Transverse colon (tissue), 4 donors: ENCODE measurements around the gene CCDC24. TPM values are rescaled to one million over a fixed set of nuclear protein-coding genes. Genes with fewer than 3 reads are reported as not detected.

Source experiments
- DNase-seq: peaks from one replicate; pipeline ENCODE4 v3.0.0-alpha.2; 2019
- H3K27ac ChIP-seq, 4 donors: fragments of 200-600 bp; sonication (generic); 2 replicates each; pipeline ENCODE4 v1.5.1; 2016 to 2018; ENCODE audit warnings: inconsistent platforms in 4 of 4
- H3K27me3 ChIP-seq: fragments of 200-600 bp; sonication (generic); 2 replicates; pipeline ENCODE4 v1.5.1; 2017; ENCODE audit warnings: inconsistent platforms
- H3K36me3 ChIP-seq, 4 donors: fragments of 200-600 bp; sonication (generic); 2 replicates each; pipeline ENCODE4 v1.5.1; 2017 to 2019; ENCODE audit warnings: inconsistent platforms in 4 of 4
- H3K4me1 ChIP-seq, 4 donors: fragments of 200-600 bp; sonication (generic); 2 replicates each; pipeline ENCODE4 v1.5.1; 2017 to 2020; ENCODE audit warnings: inconsistent platforms in 4 of 4
- H3K4me3 ChIP-seq, 4 donors: fragments of 200-600 bp; sonication (generic); 1 replicate in 1 of 4; 2 replicates in 3 of 4; pipeline versions ENCODE4 v1.5.1 to v1.6.1; 2017 to 2019; ENCODE audit warnings: inconsistent platforms in 4 of 4
- H3K9me3 ChIP-seq, 2 donors: fragments of 200-600 bp; sonication (generic); 2 replicates each; pipeline ENCODE4 v1.5.1; 2017 to 2019; ENCODE audit warnings: inconsistent platforms in 2 of 2
- CTCF ChIP-seq, 5 experiments: fragments of 200-600 bp in 3 of 5; fragments of 450-650 bp in 2 of 5; sonication (generic) in 3 of 5; IDR thresholded peaks; 1 replicate in 2 of 5; 2 replicates in 3 of 5; pipeline ENCODE4 v1.5.1; 2016 to 2017; ENCODE audit warnings: antibody characterized with exemption in 5 of 5, inconsistent platforms in 3 of 5, mild to moderate bottlenecking in 2 of 5, moderate library complexity in 1 of 5
- EP300 ChIP-seq: sonication (generic); formaldehyde crosslinking; IDR thresholded peaks from one replicate; pipeline ENCODE4 v1.6.1; 2017; ENCODE audit warnings: antibody characterized with exemption, low read depth
- POLR2A ChIP-seq: fragments of 450-650 bp; IDR thresholded peaks from one replicate; pipeline ENCODE4 v1.6.1; 2016; ENCODE audit warnings: antibody characterized with exemption, mild to moderate bottlenecking, moderate library complexity
- POLR2AphosphoS5 ChIP-seq, 3 donors: sonication (generic); formaldehyde crosslinking; IDR thresholded peaks; one replicate each; pipeline ENCODE4 v1.6.1; 2016; ENCODE audit warnings: antibody characterized with exemption in 3 of 3
- WGBS, 2 donors: methylation state at CpG; one replicate each; pipeline ENCODE4 v1.1.5; 2018; ENCODE audit warnings: low coverage in 1 of 2; 5-methylcytosine and 5-hydroxymethylcytosine counted together
- in situ Hi-C, 4 donors: fragments of 200-750 bp; cut with MboI; loops; one replicate each; pipeline versions ENCODE4 v1.15.0 to v1.15.1; 2017; ENCODE audit warnings: low sequenced_read_pairs in 3 of 4, low pct_ligation_motif_present in 1 of 4, low pct_unique_long_range_greater_than_20kb in 1 of 4
- intact Hi-C: fragments of 100-400 bp; cut with DNase I; formaldehyde crosslinking; loops from one replicate; pipeline ENCODE4 v1.15.1; 2023; ENCODE audit warnings: low total_unique reads
- total RNA-seq, 4 donors: library from RNA; depleted of rRNA; stranded (reverse); fragments of >200 nt; gene quantifications; one replicate each; pipeline ENCODE4 v1.1.0, GENCODE V29; 2016

Gene CCDC24
- total RNA-seq, 4 donors from 2014 or later = 13.8 to 22.0 (median 17.6) TPM

- no peaks in the 10 kb centered on the region for H3K36me3 ChIP-seq
- intact Hi-C loops (no loop called here), in situ Hi-C loops (no loop called here)
- DNase-seq = peak; percentile 58
- TF ChIP-seq CTCF (IDR thresholded peaks at IDR 0.05) (peak in 3 of 5 experiments; percentile 17 to 38 (median 18)), POLR2AphosphoS5 (IDR thresholded peaks at IDR 0.05) (no peak)
- WGBS, 2 donors = 44 to 57% methylated on average over 1 to 6 of the region's 6 CpGs
- peak overlapping the region in 3 of 4 donors; percentile 41 to 70 (median 46) for H3K27ac ChIP-seq
- no peaks in the 10 kb centered on the region for H3K9me3 ChIP-seq
- no peaks in the 10 kb centered on the region for H3K27me3 ChIP-seq
- H3K4me1 ChIP-seq = peaks cover 5 to 23% (median 19%) of the 10 kb centered on the region in 4 donors
- no peak overlapping the region for H3K4me3 ChIP-seq
Measured at GRCh38 chr1:43986712-43987111, 4.7 kb upstream of the CCDC24 start.

- in situ Hi-C loops (no loop called here), intact Hi-C loops (no loop called here)
- H3K4me3 ChIP-seq = no peak overlapping the region
- no peaks in the 10 kb centered on the region for H3K9me3 ChIP-seq
- H3K27ac ChIP-seq = peak overlapping the region in 3 of 4 donors; percentile 41 to 70 (median 46)
- no peaks in the 10 kb centered on the region for H3K36me3 ChIP-seq
- no peak for TF ChIP-seq EP300
- no peak for TF ChIP-seq CTCF (IDR thresholded peaks at IDR 0.05)
- no peak for TF ChIP-seq POLR2AphosphoS5 (IDR thresholded peaks at IDR 0.05)
- no peak for TF ChIP-seq POLR2A
- no peak for DNase-seq
- H3K4me1 ChIP-seq = peaks cover 5 to 27% (median 23%) of the 10 kb centered on the region in 4 donors
- no peaks in the 10 kb centered on the region for H3K27me3 ChIP-seq
- WGBS, 2 donors = 40 to 50% methylated on average over 5 to 6 of the region's 6 CpGs
Measured at GRCh38 chr1:43987159-43987902, 4.1 kb upstream of the CCDC24 start.

GRCh38 chr1:43990271-43991199 lies 864 bp upstream of the CCDC24 start:
- intact Hi-C loops = no loop called here
- no peaks in the 10 kb centered on the region for H3K36me3 ChIP-seq

More at GRCh38 chr1:43990271-43991199, 864 bp upstream of the CCDC24 start:
- H3K27me3 ChIP-seq = no peaks in the 10 kb centered on the region
- H3K4me3 ChIP-seq = peak overlapping the region in 3 of 4 donors; percentile 56 to 64 (median 59)
- DNase-seq = no peak
- in situ Hi-C loops = loop anchor here in 1 of 4 donors (10.0 kb wide), 1 partner anchor 54 kb away; no protein-coding TSS in a partner anchor
- peaks cover 5 to 32% (median 24%) of the 10 kb centered on the region in 4 donors for H3K4me1 ChIP-seq
- peak overlapping the region; percentile 83 to 88 (median 87) for H3K27ac ChIP-seq
- TF ChIP-seq CTCF (IDR thresholded peaks at IDR 0.05) = no peak
- TF ChIP-seq EP300 = no peak
- TF ChIP-seq POLR2AphosphoS5 (IDR thresholded peaks at IDR 0.05) = no peak
- TF ChIP-seq POLR2A = no peak
- 74% methylated on average over 19 of the region's 19 CpGs; no CpG with 5 or more reads in 1 of the 2 donors for WGBS, 2 donors
- H3K9me3 ChIP-seq = no peaks in the 10 kb centered on the region
